Thoracic aorta (tissue), 2 donors: ENCODE measurements around the gene KDM7A. TPM values are rescaled to one million over a fixed set of nuclear protein-coding genes. Genes with fewer than 3 reads are reported as not detected.
"Not testable (repeated sequence)": the region's sequence is repeated elsewhere in the genome, so short reads cannot be mapped to it uniquely, and the experiment has no call there.

Source experiments
- ATAC-seq: fragments of 150-250 bp; one replicate; pipeline ENCODE4 v1.8.0; 2017; ENCODE audit warnings: low read depth; ENCODE audit not compliant: insufficient number of reproducible peaks, low FRiP score
- DNase-seq: peaks from one replicate; pipeline ENCODE4 v3.0.0-alpha.2; 2020; ENCODE audit warnings: low spot score
- H3K27ac ChIP-seq, 2 donors: fragments of 200-600 bp; sonication (generic); 1 replicate in 1 of 2; 2 replicates in 1 of 2; pipeline ENCODE4 v1.5.1; 2016; ENCODE audit warnings: mild to moderate bottlenecking in 2 of 2, moderate library complexity in 2 of 2
- H3K27me3 ChIP-seq: fragments of 200-600 bp; sonication (generic); replicated peaks from 2 replicates; pipeline ENCODE4 v1.6.0; 2016; ENCODE audit warnings: mild to moderate bottlenecking; ENCODE audit not compliant: insufficient read depth
- H3K36me3 ChIP-seq: fragments of 200-600 bp; sonication (generic); one replicate; pipeline ENCODE4 v1.5.1; 2016
- H3K4me1 ChIP-seq, 2 donors: fragments of 200-600 bp; sonication (generic); 1 replicate in 1 of 2; 2 replicates in 1 of 2; pipeline versions ENCODE4 v1.5.1 to v1.6.0; 2016; ENCODE audit warnings: low read depth in 2 of 2, mild to moderate bottlenecking in 1 of 2; ENCODE audit not compliant: control insufficient read depth in 1 of 2
- H3K4me3 ChIP-seq: fragments of 200-600 bp; sonication (generic); 2 replicates; pipeline ENCODE4 v1.5.1; 2016; ENCODE audit warnings: mild to moderate bottlenecking
- H3K9me3 ChIP-seq: fragments of 200-600 bp; sonication (generic); 2 replicates; pipeline ENCODE4 v1.5.1; 2016
- total RNA-seq, 2 donors: library from RNA; depleted of rRNA; stranded (reverse); fragments of >200 nt; gene quantifications; one replicate each; pipeline versions ENCODE4 v1.1.0 to v1.2.3, GENCODE V29; 2016
- TF ChIP-seq, protein P1 (sequence below): fragments of 200-600 bp; sonication (generic); IDR thresholded peaks from one replicate; pipeline ENCODE4 v1.5.1; 2019; ENCODE audit warnings: antibody characterized with exemption

Gene KDM7A
- total RNA-seq, 2 donors from 2014 or later, result 27.9 to 42.7 TPM

DNA sequence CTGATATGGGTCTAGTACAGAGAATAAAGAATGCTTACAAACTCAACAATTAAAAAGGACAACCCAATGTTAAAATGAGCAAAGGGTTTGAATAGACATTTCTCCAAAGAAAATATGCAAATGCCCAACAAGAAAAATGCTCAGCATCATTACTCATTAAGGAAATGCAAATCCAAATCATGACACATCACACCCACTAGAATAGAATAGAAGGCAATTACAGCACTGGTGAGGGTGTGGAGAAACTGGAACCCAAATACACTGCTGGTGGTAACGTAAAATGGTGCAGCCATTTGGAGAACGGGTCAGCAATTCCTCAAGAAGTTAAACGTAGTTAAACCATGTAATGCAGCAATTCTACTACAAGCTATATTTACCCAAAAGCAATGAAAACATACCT, 53.8 kb downstream of the KDM7A start:
- Histone ChIP-seq H3K36me3 (peaks cover 3% of the 10 kb centered on the region), H3K9me3 (no peaks in the 10 kb centered on the region)
- no peak for ATAC-seq

DNA sequence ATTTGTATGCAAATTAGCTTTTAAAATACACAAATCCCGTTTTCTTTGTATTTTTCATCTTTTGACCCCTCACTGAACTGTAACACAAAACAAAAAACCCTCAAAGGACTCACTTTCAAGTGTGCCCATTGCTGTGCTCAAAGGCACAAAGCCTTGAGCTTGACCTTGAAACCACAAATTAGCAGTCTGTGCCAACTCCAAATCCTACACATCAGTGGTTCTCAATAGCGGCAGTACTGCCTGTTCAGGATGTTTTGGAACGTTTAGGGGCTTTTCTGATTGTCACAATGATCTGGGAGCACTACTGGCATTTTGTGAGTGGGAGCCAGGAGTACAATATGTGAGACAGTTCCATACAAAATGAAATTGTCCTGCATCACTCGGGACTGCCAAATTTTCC, 55.5 kb downstream of the KDM7A start:
- no peak overlapping the region for H3K27ac ChIP-seq
- ATAC-seq (no peak), DNase-seq (no peak)
- no peaks in the 10 kb centered on the region for H3K36me3 ChIP-seq
- H3K4me1 ChIP-seq, result no peaks in the 10 kb centered on the region
- H3K4me3 ChIP-seq, result no peak overlapping the region
- H3K27me3 ChIP-seq, result no peaks in the 10 kb centered on the region
- TF ChIP-seq, protein P1, sequence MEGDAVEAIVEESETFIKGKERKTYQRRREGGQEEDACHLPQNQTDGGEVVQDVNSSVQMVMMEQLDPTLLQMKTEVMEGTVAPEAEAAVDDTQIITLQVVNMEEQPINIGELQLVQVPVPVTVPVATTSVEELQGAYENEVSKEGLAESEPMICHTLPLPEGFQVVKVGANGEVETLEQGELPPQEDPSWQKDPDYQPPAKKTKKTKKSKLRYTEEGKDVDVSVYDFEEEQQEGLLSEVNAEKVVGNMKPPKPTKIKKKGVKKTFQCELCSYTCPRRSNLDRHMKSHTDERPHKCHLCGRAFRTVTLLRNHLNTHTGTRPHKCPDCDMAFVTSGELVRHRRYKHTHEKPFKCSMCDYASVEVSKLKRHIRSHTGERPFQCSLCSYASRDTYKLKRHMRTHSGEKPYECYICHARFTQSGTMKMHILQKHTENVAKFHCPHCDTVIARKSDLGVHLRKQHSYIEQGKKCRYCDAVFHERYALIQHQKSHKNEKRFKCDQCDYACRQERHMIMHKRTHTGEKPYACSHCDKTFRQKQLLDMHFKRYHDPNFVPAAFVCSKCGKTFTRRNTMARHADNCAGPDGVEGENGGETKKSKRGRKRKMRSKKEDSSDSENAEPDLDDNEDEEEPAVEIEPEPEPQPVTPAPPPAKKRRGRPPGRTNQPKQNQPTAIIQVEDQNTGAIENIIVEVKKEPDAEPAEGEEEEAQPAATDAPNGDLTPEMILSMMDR, result no peak
- no peaks in the 10 kb centered on the region for H3K9me3 ChIP-seq

More for the DNA sequence above, 53.8 kb downstream of the KDM7A start:
- H3K4me1 ChIP-seq, result no peaks in the 10 kb centered on the region
- TF ChIP-seq, protein P1, result no peak
- DNase-seq, result no peak
- no peak overlapping the region for H3K4me3 ChIP-seq
- H3K27ac ChIP-seq, result no peak overlapping the region
- H3K27me3 ChIP-seq, result no peaks in the 10 kb centered on the region

DNA sequence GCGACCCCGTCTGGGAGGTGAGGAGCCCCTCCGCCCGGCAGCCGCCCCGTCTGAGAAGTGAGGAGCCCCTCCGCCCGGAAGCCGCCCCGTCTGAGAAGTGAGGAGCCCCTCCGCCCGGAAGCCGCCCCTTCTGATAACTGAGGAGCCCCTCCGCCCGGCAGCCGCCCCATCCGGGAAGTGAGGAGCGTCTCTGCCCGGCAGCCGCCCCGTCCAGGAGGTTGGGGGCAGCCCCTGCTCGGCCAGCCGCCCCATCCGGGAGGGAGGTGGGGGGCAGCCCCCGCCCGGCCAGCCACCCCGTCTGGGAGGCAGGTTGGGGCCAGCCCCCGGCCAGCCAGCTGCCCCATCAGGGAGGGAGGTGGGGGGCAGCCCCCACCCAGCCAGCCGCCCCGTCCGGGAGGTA, 62.0 kb downstream of the KDM7A start:
- peaks cover 25% of the 10 kb centered on the region for H3K36me3 ChIP-seq
- not testable (repeated sequence) for DNase-seq, H3K9me3 ChIP-seq, ATAC-seq, H3K27ac ChIP-seq, H3K4me3 ChIP-seq, H3K27me3 ChIP-seq, H3K4me1 ChIP-seq

DNA sequence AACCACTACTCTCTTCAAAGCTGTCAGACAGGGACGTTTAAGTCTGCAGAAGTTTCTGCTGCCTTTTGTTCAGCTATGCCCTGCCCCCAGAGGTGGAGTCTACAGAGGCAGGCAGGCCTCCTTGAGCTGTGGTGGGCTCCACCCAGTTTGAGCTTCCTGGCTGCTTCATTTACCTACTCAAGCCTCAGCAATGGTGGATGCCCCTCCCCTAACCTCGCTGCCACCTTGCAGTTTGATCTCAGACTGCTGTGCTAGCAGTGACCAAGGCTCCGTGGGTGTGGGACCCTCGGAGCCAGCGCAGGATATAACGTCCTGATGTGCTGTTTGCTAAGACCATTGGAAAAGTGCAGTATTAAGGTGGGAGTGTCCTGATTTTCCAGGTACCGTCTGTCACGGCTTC, 68.0 kb downstream of the KDM7A start:
- not testable (repeated sequence) for H3K27ac ChIP-seq, H3K9me3 ChIP-seq, H3K27me3 ChIP-seq, H3K4me3 ChIP-seq, H3K4me1 ChIP-seq, ATAC-seq, DNase-seq
- peaks cover 30% of the 10 kb centered on the region for H3K36me3 ChIP-seq

DNA sequence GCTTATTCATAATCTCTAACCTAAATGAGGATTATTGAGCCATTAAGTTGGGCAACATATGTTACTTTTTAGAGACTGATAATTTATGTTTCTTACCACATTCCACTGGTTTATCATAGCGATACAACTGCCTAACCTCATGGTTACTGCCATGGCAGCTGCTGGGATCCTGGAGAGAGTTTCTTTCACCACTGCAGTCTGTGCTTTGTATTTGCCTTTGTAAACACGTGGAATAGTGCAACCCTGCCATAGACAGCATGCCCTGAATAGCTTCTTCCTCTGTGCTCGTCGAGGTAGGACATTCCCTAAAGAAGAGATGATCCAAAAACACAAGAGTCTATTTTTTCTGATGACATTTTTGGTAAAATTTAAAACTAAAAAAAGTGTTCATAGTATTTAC, 80.3 kb downstream of the KDM7A start:
- no peak overlapping the region for H3K4me3 ChIP-seq
- H3K36me3 ChIP-seq, result peaks cover 44% of the 10 kb centered on the region
- TF ChIP-seq, protein P1, result no peak
- no peaks in the 10 kb centered on the region for H3K9me3 ChIP-seq
- H3K4me1 ChIP-seq, result no peaks in the 10 kb centered on the region
- ATAC-seq (no peak), DNase-seq (no peak)
- H3K27me3 ChIP-seq, result no peaks in the 10 kb centered on the region
- no peak overlapping the region for H3K27ac ChIP-seq

DNA sequence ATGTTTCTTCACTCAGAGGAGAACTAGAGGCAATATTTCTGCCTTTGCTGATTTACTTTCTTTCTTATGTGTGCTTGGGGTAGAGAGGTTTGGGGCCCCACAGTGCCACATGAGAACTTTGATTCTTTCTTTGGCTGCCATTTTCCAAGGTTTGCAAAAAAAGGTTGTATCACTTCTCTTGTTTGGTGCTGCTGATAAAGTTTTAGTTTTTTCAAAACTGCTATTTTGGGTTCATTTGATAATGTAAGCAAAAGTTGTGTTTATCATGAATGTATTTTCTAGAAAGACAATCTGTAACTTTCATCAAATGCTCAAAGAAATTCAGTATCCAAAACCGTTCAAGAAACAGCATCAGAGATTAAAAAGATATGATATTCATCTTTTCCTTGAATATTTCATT, 83.4 kb downstream of the KDM7A start:
- H3K27ac ChIP-seq, result no peak overlapping the region
- TF ChIP-seq, protein P1, result no peak
- no peaks in the 10 kb centered on the region for H3K9me3 ChIP-seq
- no peaks in the 10 kb centered on the region for H3K4me1 ChIP-seq
- peaks cover 42% of the 10 kb centered on the region for H3K36me3 ChIP-seq
- no peak overlapping the region for H3K4me3 ChIP-seq
- no peak for DNase-seq
- H3K27me3 ChIP-seq, result no peaks in the 10 kb centered on the region
- ATAC-seq, result no peak
